ENCODE measurements around the gene CAMK2A. TPM values are rescaled to one million over a fixed set of nuclear protein-coding genes. Genes with fewer than 3 reads are reported as not detected.

CAMK2A gene
- total RNA-seq, 6 experiments from 2014 or later = 0.10 to 0.26 (median 0.23) TPM; not detected in 3

GRCh38 chr5:150284311-150284710 lies 5.3 kb downstream of the CAMK2A start:
- no peaks in the 10 kb centered on the region for H3K9me3 ChIP-seq
- H3K27ac ChIP-seq = no peak overlapping the region
- no peak overlapping the region for H3K4me3 ChIP-seq
- H3K36me3 ChIP-seq = no peaks in the 10 kb centered on the region
- DNase-seq = no peak
- intact Hi-C loops (cut with DNase I) = no loop called here
- no peak for TF ChIP-seq CTCF (IDR thresholded peaks at IDR 0.05)
- TF ChIP-seq POLR2A (IDR thresholded peaks at IDR 0.05) = no peak
- no peaks in the 10 kb centered on the region for H3K27me3 ChIP-seq
- no peak for ATAC-seq
- 80% methylated on average over 1 of the region's 13 CpGs for WGBS (ENCODE audit: insufficient coverage, low coverage, low lambda C conversion rate, missing lambda C conversion rate)
- no peaks in the 10 kb centered on the region for H3K4me1 ChIP-seq

GRCh38 chr5:150283904-150284303 lies 5.7 kb downstream of the CAMK2A start:
- H3K9me3 ChIP-seq = no peaks in the 10 kb centered on the region
- no CpG with 5 or more reads among the region's 3 CpGs for WGBS (ENCODE audit: insufficient coverage, low coverage, low lambda C conversion rate, missing lambda C conversion rate)
- H3K4me1 ChIP-seq = no peaks in the 10 kb centered on the region
- intact Hi-C loops (cut with DNase I) = no loop called here
- no peak for ATAC-seq
- no peaks in the 10 kb centered on the region for H3K36me3 ChIP-seq
- no peak overlapping the region for H3K27ac ChIP-seq
- no peak overlapping the region for H3K4me3 ChIP-seq
- H3K27me3 ChIP-seq = no peaks in the 10 kb centered on the region
- TF ChIP-seq POLR2A (IDR thresholded peaks at IDR 0.05) (no peak), CTCF (IDR thresholded peaks at IDR 0.05) (no peak)
- DNase-seq = no peak

GRCh38 chr5:150281987-150282386 lies 7.6 kb downstream of the CAMK2A start:
- WGBS (ENCODE audit: insufficient coverage, low coverage, low lambda C conversion rate, missing lambda C conversion rate) = 79% methylated on average over 4 of the region's 8 CpGs
- Histone ChIP-seq H3K36me3 (no peaks in the 10 kb centered on the region), H3K4me3 (no peak overlapping the region), H3K9me3 (no peaks in the 10 kb centered on the region), H3K4me1 (no peaks in the 10 kb centered on the region), H3K27me3 (no peaks in the 10 kb centered on the region), H3K27ac (no peak overlapping the region)
- DNase-seq (no peak), ATAC-seq (no peak)
- intact Hi-C loops (cut with DNase I) = no loop called here
- TF ChIP-seq CTCF (IDR thresholded peaks at IDR 0.05) (no peak), POLR2A (IDR thresholded peaks at IDR 0.05) (no peak)

DNA sequence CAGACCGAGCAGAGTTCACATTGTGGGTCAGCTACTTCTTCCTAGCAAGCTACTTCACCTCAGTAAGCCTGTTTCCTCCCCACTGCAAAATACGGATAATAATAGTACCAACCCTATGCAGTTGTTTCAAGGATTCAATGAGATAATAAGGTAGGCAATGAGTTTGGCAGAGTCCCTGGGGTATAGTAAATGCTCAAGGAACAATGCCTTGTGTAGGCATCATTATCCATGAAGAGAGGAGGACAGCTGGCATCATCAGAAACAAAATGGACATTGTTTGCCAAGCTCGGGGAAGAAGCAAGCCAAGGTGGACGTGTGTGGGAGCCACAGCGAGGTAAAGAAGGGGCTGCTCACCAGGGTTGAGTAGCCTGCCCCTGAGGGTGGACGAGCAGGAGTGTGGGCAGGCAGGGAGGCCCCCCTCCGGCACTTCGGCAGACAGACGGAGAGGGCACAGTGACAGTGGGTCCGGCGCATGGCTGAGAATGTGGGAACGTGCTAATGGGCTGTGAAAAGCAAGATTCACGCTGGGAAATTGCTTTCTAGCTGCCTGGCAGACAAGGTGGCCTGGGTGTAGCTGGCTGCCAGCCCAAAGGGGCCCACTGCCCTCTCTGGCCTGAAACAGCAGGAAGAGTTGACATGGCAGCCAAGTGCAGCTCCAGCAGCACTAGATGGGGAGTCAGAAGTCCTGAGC lies 10.1 kb downstream of the CAMK2A start:
- no peak overlapping the region for H3K27ac ChIP-seq
- ATAC-seq = no peak
- no peaks in the 10 kb centered on the region for H3K36me3 ChIP-seq
- no peaks in the 10 kb centered on the region for H3K27me3 ChIP-seq
- intact Hi-C loops (cut with DNase I) = no loop called here
- WGBS (ENCODE audit: insufficient coverage, low coverage, low lambda C conversion rate, missing lambda C conversion rate) = 57% methylated on average over 6 of the region's 13 CpGs
- H3K4me3 ChIP-seq = no peak overlapping the region
- no peak for DNase-seq
- no peaks in the 10 kb centered on the region for H3K4me1 ChIP-seq
- TF ChIP-seq POLR2A (IDR thresholded peaks at IDR 0.05) (no peak), CTCF (IDR thresholded peaks at IDR 0.05) (no peak)
- H3K9me3 ChIP-seq = no peaks in the 10 kb centered on the region
